HUES6 (cell line): ENCODE data around the gene PALLD.

Experiments used
- H3K27ac ChIP-seq: 2 replicates; pipeline ENCODE4 v1.7.0; 2013; ENCODE audit warnings: low read depth, mild to moderate bottlenecking, low read length, inconsistent platforms
- H3K27me3 ChIP-seq: 2 replicates; pipeline ENCODE4 v1.6.1; 2013; ENCODE audit warnings: low read length; ENCODE audit not compliant: control insufficient read depth, insufficient read depth
- H3K36me3 ChIP-seq: 2 replicates; pipeline ENCODE4 v1.6.1; 2013; ENCODE audit warnings: low read length; ENCODE audit not compliant: control insufficient read depth, insufficient read depth
- H3K4me1 ChIP-seq: 2 replicates; pipeline ENCODE4 v1.6.1; 2013; ENCODE audit warnings: low read length; ENCODE audit not compliant: control insufficient read depth, insufficient read depth
- H3K4me3 ChIP-seq: 2 replicates; pipeline ENCODE4 v1.5.1; 2013; ENCODE audit warnings: low read depth, low read length
- H3K9ac ChIP-seq: one replicate; pipeline ENCODE4 v1.6.1; 2013; ENCODE audit warnings: mild to moderate bottlenecking, low read length
- H3K9me3 ChIP-seq: 2 replicates; pipeline ENCODE4 v1.6.1; 2013; ENCODE audit warnings: low read depth, low read length; ENCODE audit not compliant: control insufficient read depth, insufficient read depth

The PALLD gene

DNA sequence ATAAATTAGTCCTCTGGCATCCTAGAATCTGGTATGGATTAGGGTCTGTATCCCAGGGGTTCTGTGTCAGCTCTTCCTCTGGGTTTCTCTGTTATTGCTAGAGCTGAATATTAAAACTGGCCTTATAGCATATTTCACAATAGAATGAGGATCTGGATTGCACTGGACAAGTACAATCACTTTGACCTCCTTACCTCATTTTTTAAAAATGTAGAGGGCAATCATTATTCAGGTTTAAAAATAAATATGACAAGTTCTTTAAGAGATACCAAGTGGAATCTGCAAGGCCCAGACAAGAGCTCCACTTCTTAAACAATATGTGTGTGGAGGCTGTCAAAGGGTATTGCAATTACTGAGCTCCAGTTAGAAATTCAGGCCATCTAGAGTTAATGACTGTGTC lies 1.4 kb downstream of the PALLD start:
- H3K4me1 ChIP-seq = peaks cover 4% of the 10 kb centered on the region; the same call in 1 of the 2 replicates
- H3K27me3 ChIP-seq = no peaks in the 10 kb centered on the region
- H3K36me3 ChIP-seq = no peaks in the 10 kb centered on the region
- H3K9me3 ChIP-seq = no peaks in the 10 kb centered on the region
- H3K4me3 ChIP-seq = no peak overlapping the region
- H3K27ac ChIP-seq = no peak overlapping the region
- H3K9ac ChIP-seq = no peak overlapping the region

DNA sequence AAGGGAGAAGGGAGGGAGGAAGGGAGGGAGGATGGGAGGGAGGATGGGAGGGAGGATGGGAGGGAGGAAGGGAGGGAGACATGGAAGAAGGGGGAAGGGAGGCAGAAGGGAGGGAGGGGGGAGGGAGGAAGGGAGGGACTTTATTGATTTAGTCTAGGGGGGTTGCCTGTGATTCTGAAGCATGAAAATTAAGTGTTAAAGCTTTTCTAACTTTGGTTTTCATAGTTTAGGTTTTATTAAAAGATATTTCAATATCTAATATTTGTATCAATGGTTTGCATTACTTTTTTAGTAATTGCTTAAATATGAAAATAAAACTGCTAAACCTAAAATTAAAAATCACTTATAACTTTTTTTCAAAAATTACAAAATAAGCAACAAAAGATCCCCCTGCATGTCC lies 2.4 kb downstream of the PALLD start:
- H3K27ac ChIP-seq = no peak overlapping the region
- no peak overlapping the region for H3K9ac ChIP-seq
- H3K4me3 ChIP-seq = no peak overlapping the region
- H3K9me3 ChIP-seq = no peaks in the 10 kb centered on the region
- peaks cover 4% of the 10 kb centered on the region; the same call in 1 of the 2 replicates for H3K4me1 ChIP-seq
- no peaks in the 10 kb centered on the region for H3K36me3 ChIP-seq
- no peaks in the 10 kb centered on the region for H3K27me3 ChIP-seq

DNA sequence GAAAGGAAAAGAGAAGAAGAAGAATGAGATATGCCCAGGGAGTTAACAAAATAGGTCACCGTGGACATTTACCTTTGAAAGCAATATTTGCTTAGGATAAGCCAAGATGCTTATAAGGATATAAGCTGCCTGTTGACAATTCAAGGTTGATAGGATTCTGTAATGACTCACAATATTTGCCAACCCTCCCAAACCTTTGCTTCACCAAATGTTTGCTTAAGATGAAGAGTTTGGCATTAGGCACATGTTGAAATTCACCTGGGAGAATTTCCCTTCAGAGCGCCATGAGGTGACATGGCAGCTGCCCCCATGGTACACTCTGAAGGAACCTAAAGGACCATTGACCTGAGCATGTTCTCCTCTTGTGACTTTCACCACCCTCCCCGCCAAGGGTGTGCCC lies 4.6 kb downstream of the PALLD start:
- no peak overlapping the region for H3K9ac ChIP-seq
- H3K27me3 ChIP-seq = no peaks in the 10 kb centered on the region
- H3K4me1 ChIP-seq = peaks cover 4% of the 10 kb centered on the region; the same call in 1 of the 2 replicates
- no peak overlapping the region for H3K4me3 ChIP-seq
- H3K36me3 ChIP-seq = no peaks in the 10 kb centered on the region
- H3K27ac ChIP-seq = no peak overlapping the region
- no peaks in the 10 kb centered on the region for H3K9me3 ChIP-seq

DNA sequence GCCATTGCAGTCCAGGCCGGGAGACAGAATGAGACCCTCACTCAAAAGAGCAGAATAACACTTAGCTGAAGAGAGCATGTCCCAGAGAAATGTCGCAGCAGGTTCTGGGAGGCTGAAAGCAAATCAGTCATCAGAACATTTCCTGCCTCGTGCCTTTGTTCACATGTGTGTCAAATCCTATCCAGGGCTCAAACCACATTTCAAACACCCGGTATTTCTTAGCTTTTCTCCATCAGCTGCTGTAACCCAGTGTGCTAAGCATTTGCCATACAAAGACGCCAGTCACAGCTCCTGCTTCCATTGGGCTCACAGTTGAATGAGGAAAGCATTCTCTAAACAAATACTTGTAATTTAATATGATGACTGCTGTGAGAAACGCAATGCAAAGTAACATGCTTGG lies 6.0 kb downstream of the PALLD start:
- no peak overlapping the region for H3K9ac ChIP-seq
- 0 out of 2 replicates have a peak, but pooled peaks cover 4% of the 10 kb centered on the region for H3K4me1 ChIP-seq
- H3K27me3 ChIP-seq = no peaks in the 10 kb centered on the region
- no peaks in the 10 kb centered on the region for H3K9me3 ChIP-seq
- H3K4me3 ChIP-seq = no peak overlapping the region
- H3K27ac ChIP-seq = no peak overlapping the region
- H3K36me3 ChIP-seq = no peaks in the 10 kb centered on the region

- Histone ChIP-seq H3K27ac (no peak overlapping the region), H3K4me1 (0 out of 2 replicates have a peak, but pooled peaks cover 4% of the 10 kb centered on the region), H3K4me3 (no peak overlapping the region), H3K9ac (no peak overlapping the region), H3K9me3 (no peaks in the 10 kb centered on the region), H3K27me3 (no peaks in the 10 kb centered on the region), H3K36me3 (no peaks in the 10 kb centered on the region)
Observed at GRCh38 chr4:168503652-168504362, 7.0 kb downstream of the PALLD start.

- Histone ChIP-seq H3K9ac (no peak overlapping the region), H3K4me1 (0 out of 2 replicates have a peak, but pooled peaks cover 4% of the 10 kb centered on the region), H3K9me3 (no peaks in the 10 kb centered on the region)
Observed at GRCh38 chr4:168504526-168504925, 7.7 kb downstream of the PALLD start.

DNA sequence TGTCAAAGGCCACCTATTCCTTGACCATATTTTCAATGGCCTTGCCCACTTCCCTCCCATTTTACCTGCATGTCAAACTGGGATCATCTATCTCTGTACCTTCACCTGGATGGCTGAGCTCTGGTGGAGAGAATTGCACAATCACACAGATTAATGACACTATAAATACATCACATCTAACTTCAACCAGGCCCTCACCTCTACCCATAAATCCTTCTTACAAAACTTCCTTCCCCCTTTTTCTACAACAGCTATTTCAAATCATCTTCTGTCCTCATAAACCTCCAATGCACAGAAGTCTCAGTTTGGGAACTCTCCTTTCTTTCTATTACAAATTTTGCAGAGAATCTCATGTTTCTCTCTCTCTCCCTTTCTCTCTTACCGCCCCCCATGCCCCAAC lies 9.2 kb downstream of the PALLD start:
- no peaks in the 10 kb centered on the region for H3K27me3 ChIP-seq
- H3K27ac ChIP-seq = no peak overlapping the region
- H3K4me1 ChIP-seq = no peaks in the 10 kb centered on the region
- H3K36me3 ChIP-seq = no peaks in the 10 kb centered on the region
- no peak overlapping the region for H3K4me3 ChIP-seq
- H3K9me3 ChIP-seq = no peaks in the 10 kb centered on the region
- H3K9ac ChIP-seq = no peak overlapping the region

More at GRCh38 chr4:168504526-168504925, 7.7 kb downstream of the PALLD start:
- H3K4me3 ChIP-seq = no peak overlapping the region
- no peak overlapping the region for H3K27ac ChIP-seq
- no peaks in the 10 kb centered on the region for H3K27me3 ChIP-seq
- H3K36me3 ChIP-seq = no peaks in the 10 kb centered on the region

DNA sequence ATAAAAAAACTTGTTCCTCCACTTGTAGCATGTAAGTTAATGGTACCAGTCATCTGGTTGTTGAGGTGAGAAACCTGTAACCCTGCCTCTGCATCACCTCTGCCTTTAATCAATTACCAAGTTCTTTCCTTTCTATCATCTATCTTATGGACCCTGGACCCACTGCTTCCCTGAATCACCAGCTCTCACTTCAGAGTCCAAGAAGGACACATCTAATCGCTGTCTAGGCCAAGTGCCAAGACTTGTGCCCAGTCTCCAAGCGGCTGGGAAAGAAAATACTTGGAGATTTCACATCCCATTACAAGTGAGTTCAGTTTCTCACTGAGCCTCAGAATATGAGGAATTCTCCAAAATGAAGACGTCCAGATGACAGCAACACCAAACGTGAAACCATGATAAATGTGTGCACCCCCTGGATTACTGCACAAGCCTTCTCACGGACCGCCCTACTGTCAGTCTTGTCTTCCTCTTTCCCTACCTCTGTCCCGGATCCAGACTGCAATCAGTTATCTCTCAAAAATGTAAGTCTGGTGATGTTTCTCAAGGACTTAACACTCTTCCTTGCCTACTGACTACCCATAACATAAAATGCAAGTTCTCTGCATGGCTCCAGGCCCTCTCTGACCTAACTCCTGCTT lies 10.4 kb downstream of the PALLD start:
- H3K4me3 ChIP-seq = no peak overlapping the region
- no peaks in the 10 kb centered on the region for H3K9me3 ChIP-seq
- H3K27ac ChIP-seq = no peak overlapping the region
- no peaks in the 10 kb centered on the region for H3K36me3 ChIP-seq
- no peaks in the 10 kb centered on the region for H3K27me3 ChIP-seq
- H3K9ac ChIP-seq = no peak overlapping the region
- H3K4me1 ChIP-seq = no peaks in the 10 kb centered on the region

DNA sequence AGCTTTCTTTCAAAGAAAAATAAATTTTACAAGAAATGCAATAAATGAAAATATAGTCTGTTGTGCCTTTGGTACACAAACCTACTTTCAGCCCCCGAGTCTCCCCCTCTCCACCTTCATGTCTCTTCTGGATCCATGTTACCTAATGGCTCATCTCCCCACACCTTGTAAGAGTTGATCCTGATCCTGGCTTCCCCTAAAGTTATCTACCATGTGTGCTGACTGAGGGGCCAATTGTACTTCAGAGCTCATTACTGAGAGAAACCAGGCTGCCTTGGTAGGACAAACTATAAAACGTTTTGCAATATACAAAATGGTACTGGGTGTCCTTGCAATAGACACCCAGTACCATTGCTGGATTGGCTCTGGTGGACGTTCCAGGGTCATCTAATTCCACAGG lies 11.8 kb downstream of the PALLD start:
- H3K27ac ChIP-seq = no peak overlapping the region
- H3K9ac ChIP-seq = no peak overlapping the region
- H3K36me3 ChIP-seq = no peaks in the 10 kb centered on the region
- no peak overlapping the region for H3K4me3 ChIP-seq
- no peaks in the 10 kb centered on the region for H3K27me3 ChIP-seq
- no peaks in the 10 kb centered on the region for H3K9me3 ChIP-seq
- H3K4me1 ChIP-seq = no peaks in the 10 kb centered on the region

- Histone ChIP-seq H3K27me3 (no peaks in the 10 kb centered on the region), H3K4me1 (no peaks in the 10 kb centered on the region), H3K9ac (no peak overlapping the region), H3K36me3 (no peaks in the 10 kb centered on the region), H3K9me3 (no peaks in the 10 kb centered on the region), H3K4me3 (no peak overlapping the region), H3K27ac (no peak overlapping the region)
Observed at GRCh38 chr4:168509786-168510185, 12.9 kb downstream of the PALLD start.

GRCh38 chr4:168511780-168512489 lies 15.1 kb downstream of the PALLD start:
- Histone ChIP-seq H3K9ac (no peak overlapping the region), H3K4me3 (no peak overlapping the region), H3K27ac (no peak overlapping the region)

More at GRCh38 chr4:168511780-168512489, 15.1 kb downstream of the PALLD start:
- Histone ChIP-seq H3K4me1 (no peaks in the 10 kb centered on the region), H3K36me3 (no peaks in the 10 kb centered on the region), H3K27me3 (no peaks in the 10 kb centered on the region), H3K9me3 (no peaks in the 10 kb centered on the region)
